RCC 7860 (cell line): Measurements from ENCODE around the gene FGF12.
"Not testable (repeated sequence)": the region's sequence is repeated elsewhere in the genome, so short reads cannot be mapped to it uniquely, and the experiment has no call there.

Source experiments
- DNase-seq: peaks from one replicate; pipeline ENCODE4 v3.0.0-alpha.2; 2015; ENCODE audit warnings: low spot score
- FAIRE-seq: peaks from 2 replicates; lab custom pipeline; 2012; peaks lifted over from hg19 to GRCh38; lab: Jason Lieb, UNC

The FGF12 gene

GRCh38 chr3:192607798-192608197 is 119.5 kb downstream of the FGF12 start:
- FAIRE-seq (no peak), DNase-seq (no peak)

- FAIRE-seq (no peak), DNase-seq (no peak)
These were observed 129.4 kb downstream of the FGF12 start for GRCh38 chr3:192597913-192598312.

- FAIRE-seq (no peak), DNase-seq (no peak)
These were observed 129.8 kb downstream of the FGF12 start for GRCh38 chr3:192597506-192597905.

GRCh38 chr3:192578729-192579128 is 148.6 kb downstream of the FGF12 start:
- DNase-seq (no peak), FAIRE-seq (no peak)

GRCh38 chr3:192577811-192578210 is 149.5 kb downstream of the FGF12 start:
- DNase-seq (no peak), FAIRE-seq (no peak)

GRCh38 chr3:192577271-192577670 is 150.1 kb downstream of the FGF12 start:
- FAIRE-seq (no peak), DNase-seq (no peak)

GRCh38 chr3:192576704-192577103 is 150.6 kb downstream of the FGF12 start:
- not testable (repeated sequence) for FAIRE-seq

GRCh38 chr3:192575879-192576506 is 151.3 kb downstream of the FGF12 start:
- FAIRE-seq (no peak), DNase-seq (no peak)

More at GRCh38 chr3:192576704-192577103, 150.6 kb downstream of the FGF12 start:
- not testable (repeated sequence) for DNase-seq

GRCh38 chr3:192573240-192573639 is 154.1 kb downstream of the FGF12 start:
- FAIRE-seq (no peak), DNase-seq (no peak)

- FAIRE-seq (no peak), DNase-seq (no peak)
These were observed 156.2 kb downstream of the FGF12 start for GRCh38 chr3:192570821-192571791.

- FAIRE-seq (no peak), DNase-seq (no peak)
These were observed 157.0 kb downstream of the FGF12 start for GRCh38 chr3:192570315-192570714.

- FAIRE-seq = peak; percentile 84
- peak; percentile 60 for DNase-seq
These were observed 160.5 kb downstream of the FGF12 start for GRCh38 chr3:192566706-192567290.

GRCh38 chr3:192564611-192565010 is 162.7 kb downstream of the FGF12 start:
- FAIRE-seq (no peak), DNase-seq (no peak)

- no peak for DNase-seq
- FAIRE-seq = no peak
These were observed 163.9 kb downstream of the FGF12 start for GRCh38 chr3:192563417-192563816.

- no peak for FAIRE-seq
These were observed 173.6 kb downstream of the FGF12 start for GRCh38 chr3:192553707-192554106.

GRCh38 chr3:192550356-192550755 is 177.0 kb downstream of the FGF12 start:
- FAIRE-seq (no peak), DNase-seq (no peak)

More at GRCh38 chr3:192553707-192554106, 173.6 kb downstream of the FGF12 start:
- DNase-seq = no peak

GRCh38 chr3:192545333-192545732 is 182.0 kb downstream of the FGF12 start:
- no peak for FAIRE-seq

GRCh38 chr3:192543163-192543562 is 184.2 kb downstream of the FGF12 start:
- FAIRE-seq (no peak), DNase-seq (no peak)

More at GRCh38 chr3:192545333-192545732, 182.0 kb downstream of the FGF12 start:
- no peak for DNase-seq

GRCh38 chr3:192516820-192517219 is 210.5 kb downstream of the FGF12 start:
- DNase-seq (no peak), FAIRE-seq (no peak)

- DNase-seq (no peak), FAIRE-seq (no peak)
These were observed 211.7 kb downstream of the FGF12 start for GRCh38 chr3:192515664-192516045.
